ENCODE results near the gene UMPS. TPM values are rescaled to one million over a fixed set of nuclear protein-coding genes. Genes with fewer than 3 reads are reported as not detected.

UMPS gene
- total RNA-seq, 2 donors from 2014 or later = 53.9 to 60.8 TPM

DNA sequence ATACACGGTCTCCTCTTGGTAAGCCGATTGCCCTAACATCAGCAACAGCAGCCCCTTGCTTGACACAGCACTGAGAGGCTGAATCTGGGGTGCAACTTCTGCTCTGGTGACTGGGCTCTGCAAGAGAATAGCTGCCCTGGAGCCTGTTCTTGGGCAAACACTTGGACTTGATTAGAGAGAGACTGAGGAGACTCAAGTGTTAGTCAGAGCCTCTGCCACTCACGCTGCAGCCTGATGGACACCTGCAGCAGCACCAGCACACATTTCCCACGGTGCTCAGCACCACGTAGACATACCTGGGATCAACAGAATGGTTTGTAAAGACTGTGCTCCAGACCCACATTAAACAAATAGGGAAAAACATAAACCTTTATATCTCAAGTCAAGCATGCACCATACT lies 35.8 kb upstream of the UMPS start:
- 86 to 90% methylated on average over 5 of the region's 5 CpGs for WGBS, 2 experiments (ENCODE audit: insufficient coverage in 1 of 2, insufficient read length in 1 of 2)
- Histone ChIP-seq H3K27ac (ENCODE audit: low read depth, low read length) (no peak overlapping the region), H3K9me3 (ENCODE audit: control insufficient read depth, low read length) (no peaks in the 10 kb centered on the region), H3K36me3 (ENCODE audit: control insufficient read depth, insufficient read depth, low read length) (no peaks in the 10 kb centered on the region), H3K4me3 (ENCODE audit: low read length) (no peak overlapping the region), H3K27me3 (ENCODE audit: control insufficient read depth, insufficient read depth, low read length, poor library complexity, severe bottlenecking) (no peaks in the 10 kb centered on the region), H3K9ac (ENCODE audit: extremely low read depth, low read length, poor library complexity, severe bottlenecking) (no peak overlapping the region), H3K4me1 (ENCODE audit: control insufficient read depth, insufficient read depth, low read length) (no peaks in the 10 kb centered on the region)
- Mint-ChIP-seq H3K4me3 (no peak overlapping the region), H3K27ac (no peak overlapping the region), H3K27me3 (ENCODE audit: insufficient read depth) (no peaks in the 10 kb centered on the region), H3K36me3 (ENCODE audit: low read depth) (no peaks in the 10 kb centered on the region), H3K9me3 (no peaks in the 10 kb centered on the region), H3K4me1 (peaks cover 10% of the 10 kb centered on the region)
- TF ChIP-seq, protein P1, sequence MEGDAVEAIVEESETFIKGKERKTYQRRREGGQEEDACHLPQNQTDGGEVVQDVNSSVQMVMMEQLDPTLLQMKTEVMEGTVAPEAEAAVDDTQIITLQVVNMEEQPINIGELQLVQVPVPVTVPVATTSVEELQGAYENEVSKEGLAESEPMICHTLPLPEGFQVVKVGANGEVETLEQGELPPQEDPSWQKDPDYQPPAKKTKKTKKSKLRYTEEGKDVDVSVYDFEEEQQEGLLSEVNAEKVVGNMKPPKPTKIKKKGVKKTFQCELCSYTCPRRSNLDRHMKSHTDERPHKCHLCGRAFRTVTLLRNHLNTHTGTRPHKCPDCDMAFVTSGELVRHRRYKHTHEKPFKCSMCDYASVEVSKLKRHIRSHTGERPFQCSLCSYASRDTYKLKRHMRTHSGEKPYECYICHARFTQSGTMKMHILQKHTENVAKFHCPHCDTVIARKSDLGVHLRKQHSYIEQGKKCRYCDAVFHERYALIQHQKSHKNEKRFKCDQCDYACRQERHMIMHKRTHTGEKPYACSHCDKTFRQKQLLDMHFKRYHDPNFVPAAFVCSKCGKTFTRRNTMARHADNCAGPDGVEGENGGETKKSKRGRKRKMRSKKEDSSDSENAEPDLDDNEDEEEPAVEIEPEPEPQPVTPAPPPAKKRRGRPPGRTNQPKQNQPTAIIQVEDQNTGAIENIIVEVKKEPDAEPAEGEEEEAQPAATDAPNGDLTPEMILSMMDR (conservative IDR thresholded peaks at IDR 0.05) = no peak
- DNase-seq = peak; percentile 38

DNA sequence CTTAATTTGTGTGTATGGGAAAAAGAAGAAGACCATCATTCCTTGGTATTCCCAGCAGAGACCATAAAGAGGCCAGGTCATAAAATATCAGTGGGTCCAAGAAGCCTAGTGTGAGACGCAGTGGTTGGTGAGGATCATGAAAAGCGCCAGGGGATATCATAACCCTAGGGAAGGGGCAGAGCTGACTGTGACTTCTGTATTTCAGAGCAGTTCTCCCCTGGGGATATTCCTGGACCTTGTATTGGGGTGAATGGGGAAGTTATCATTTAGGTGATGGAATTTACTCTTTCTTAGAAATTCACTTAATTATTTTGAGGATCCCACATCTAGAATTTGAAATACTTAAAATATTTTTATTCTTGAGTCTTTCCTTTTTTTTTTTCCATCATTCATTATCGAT lies 34.9 kb upstream of the UMPS start:
- Mint-ChIP-seq H3K4me1 (peaks cover 4% of the 10 kb centered on the region), H3K27ac (no peak overlapping the region), H3K36me3 (ENCODE audit: low read depth) (no peaks in the 10 kb centered on the region), H3K4me3 (no peak overlapping the region), H3K27me3 (ENCODE audit: insufficient read depth) (no peaks in the 10 kb centered on the region), H3K9me3 (no peaks in the 10 kb centered on the region)
- no peaks in the 10 kb centered on the region for H3K4me1 ChIP-seq (ENCODE audit: control insufficient read depth, insufficient read depth, low read length)
- no peaks in the 10 kb centered on the region for H3K9me3 ChIP-seq (ENCODE audit: control insufficient read depth, low read length)
- TF ChIP-seq, protein P1 (conservative IDR thresholded peaks at IDR 0.05) = no peak
- no peaks in the 10 kb centered on the region for H3K36me3 ChIP-seq (ENCODE audit: control insufficient read depth, insufficient read depth, low read length)
- peak; percentile 3 for DNase-seq
- H3K9ac ChIP-seq (ENCODE audit: extremely low read depth, low read length, poor library complexity, severe bottlenecking) = no peak overlapping the region
- WGBS, 2 experiments (ENCODE audit: insufficient coverage in 1 of 2, insufficient read length in 1 of 2) = 90 to 91% methylated on average over 2 of the region's 3 CpGs
- H3K27ac ChIP-seq (ENCODE audit: low read depth, low read length) = no peak overlapping the region
- no peaks in the 10 kb centered on the region for H3K27me3 ChIP-seq (ENCODE audit: control insufficient read depth, insufficient read depth, low read length, poor library complexity, severe bottlenecking)
- H3K4me3 ChIP-seq (ENCODE audit: low read length) = no peak overlapping the region

DNA sequence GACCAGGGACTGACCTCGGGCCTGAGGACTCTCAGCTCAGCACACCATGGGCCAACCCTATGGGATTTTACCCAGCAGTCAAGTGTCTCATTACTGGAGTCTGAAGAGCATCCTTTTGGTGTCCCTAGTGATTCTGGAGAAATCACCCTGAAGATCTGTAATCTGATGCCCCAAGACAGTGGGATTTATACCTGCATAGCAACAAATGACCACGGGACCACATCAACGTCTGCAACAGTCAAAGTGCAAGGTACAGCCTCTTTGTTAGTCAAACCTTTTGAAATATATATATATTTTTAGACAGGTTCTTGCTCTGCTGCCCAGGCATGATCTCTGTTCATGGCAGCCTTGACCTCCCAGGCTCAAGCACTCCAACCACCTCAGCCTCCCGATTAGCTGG lies 34.2 kb upstream of the UMPS start:
- no peak overlapping the region for H3K4me3 ChIP-seq (ENCODE audit: low read length)
- Mint-ChIP-seq H3K4me3 (no peak overlapping the region), H3K9me3 (no peaks in the 10 kb centered on the region), H3K27ac (no peak overlapping the region), H3K27me3 (ENCODE audit: insufficient read depth) (no peaks in the 10 kb centered on the region), H3K36me3 (ENCODE audit: low read depth) (no peaks in the 10 kb centered on the region), H3K4me1 (peaks cover 4% of the 10 kb centered on the region)
- H3K36me3 ChIP-seq (ENCODE audit: control insufficient read depth, insufficient read depth, low read length) = no peaks in the 10 kb centered on the region
- H3K27me3 ChIP-seq (ENCODE audit: control insufficient read depth, insufficient read depth, low read length, poor library complexity, severe bottlenecking) = no peaks in the 10 kb centered on the region
- H3K27ac ChIP-seq (ENCODE audit: low read depth, low read length) = no peak overlapping the region
- H3K4me1 ChIP-seq (ENCODE audit: control insufficient read depth, insufficient read depth, low read length) = no peaks in the 10 kb centered on the region
- peak; percentile 13 for DNase-seq
- H3K9me3 ChIP-seq (ENCODE audit: control insufficient read depth, low read length) = no peaks in the 10 kb centered on the region
- TF ChIP-seq, protein P1 (conservative IDR thresholded peaks at IDR 0.05) = no peak
- no peak overlapping the region for H3K9ac ChIP-seq (ENCODE audit: extremely low read depth, low read length, poor library complexity, severe bottlenecking)
- WGBS, 2 experiments (ENCODE audit: insufficient coverage in 1 of 2, insufficient read length in 1 of 2) = 93 to 94% methylated on average over 3 to 4 of the region's 4 CpGs

Measured in endodermal cell (in vitro differentiated cells).